Fibroblast of lung (primary cell): ENCODE measurements around the gene IL17RD. TPM values are rescaled to one million over a fixed set of nuclear protein-coding genes. Genes with fewer than 3 reads are reported as not detected.

ENCODE experiments used
- DNase-seq, 2 donors: peaks; one replicate each; pipeline versions ENCODE4 v3.0.0 to v3.0.0-alpha.2; 2010; ENCODE audit warnings: low read depth in 2 of 2
- H2AFZ ChIP-seq: 2 replicates; pipeline ENCODE4 v1.5.1; 2012; ENCODE audit warnings: low read length, control low read depth, inconsistent platforms
- H3K27ac ChIP-seq: 2 replicates; pipeline ENCODE4 v1.5.1; 2011; ENCODE audit warnings: low read length, control low read depth; ENCODE audit not compliant: insufficient read depth
- H3K27me3 ChIP-seq: 2 replicates; pipeline ENCODE4 v1.5.1; 2011; ENCODE audit warnings: mild to moderate bottlenecking, low read length; ENCODE audit not compliant: control insufficient read depth, insufficient read depth
- H3K36me3 ChIP-seq: 2 replicates; pipeline ENCODE4 v1.5.1; 2011; ENCODE audit warnings: low read length; ENCODE audit not compliant: control insufficient read depth, insufficient read depth
- H3K4me1 ChIP-seq: 2 replicates; pipeline ENCODE4 v1.5.1; 2011; ENCODE audit warnings: low read length; ENCODE audit not compliant: control insufficient read depth, insufficient read depth; ENCODE audit errors: extremely low read depth
- H3K4me2 ChIP-seq: 2 replicates; pipeline ENCODE4 v1.5.1; 2011; ENCODE audit warnings: low read length, control low read depth; ENCODE audit not compliant: insufficient read depth; ENCODE audit errors: extremely low read depth
- H3K4me3 ChIP-seq, 4 experiments: fragments of 200-600 bp in 1 of 4; sonication (generic) in 1 of 4; replicated peaks in 1 of 4; 2 replicates each; pipeline ENCODE4 v1.5.1; 2011 to 2016; ENCODE audit warnings: low read length in 4 of 4, low read depth in 3 of 4, mild to moderate bottlenecking in 3 of 4, control low read depth in 2 of 4, inconsistent platforms in 1 of 4, mixed read lengths in 1 of 4; ENCODE audit not compliant: insufficient read depth in 1 of 4; ENCODE audit errors: control extremely low read depth in 1 of 4
- H3K79me2 ChIP-seq: 2 replicates; pipeline ENCODE4 v1.5.1; 2012; ENCODE audit warnings: mild to moderate bottlenecking, low read length, inconsistent platforms; ENCODE audit not compliant: control insufficient read depth, insufficient read depth
- H3K9ac ChIP-seq: 2 replicates; pipeline ENCODE4 v1.5.1; 2011; ENCODE audit warnings: mild to moderate bottlenecking, low read length, control low read depth; ENCODE audit not compliant: insufficient read depth
- H3K9me3 ChIP-seq: 2 replicates; pipeline ENCODE4 v1.5.1; 2012; ENCODE audit warnings: low read depth, low read length; ENCODE audit not compliant: control insufficient read depth, insufficient read depth
- H4K20me1 ChIP-seq: 2 replicates; pipeline ENCODE4 v1.5.1; 2011; ENCODE audit warnings: low read length; ENCODE audit not compliant: control insufficient read depth, insufficient read depth; ENCODE audit errors: extremely low read depth
- CTCF ChIP-seq, 2 donors: IDR thresholded peaks in 1 of 2; conservative IDR thresholded peaks in 1 of 2; 1 replicate in 1 of 2; 2 replicates in 1 of 2; pipeline ENCODE4 v1.5.1; 2011 to 2012; ENCODE audit warnings: low read length in 2 of 2, control low read depth in 1 of 2, inconsistent platforms in 1 of 2, low read depth in 1 of 2, mild to moderate bottlenecking in 1 of 2
- EZH2 ChIP-seq: IDR thresholded peaks from 2 replicates; pipeline ENCODE4 v1.5.1; 2012; ENCODE audit warnings: low read length, control low read depth, mild to moderate bottlenecking; ENCODE audit errors: missing control alignments
- polyA plus RNA-seq, 2 donors: library from polyadenylated mRNA; depleted of rRNA in 1 of 2; stranded (reverse) in 1 of 2; unstranded in 1 of 2; fragments of >200 nt; gene quantifications; 2 replicates each; pipeline ENCODE4 v1.2.1, GENCODE V29; 2011 to 2012; ENCODE audit warnings: missing spikeins in 1 of 2
- total RNA-seq: library from RNA; depleted of rRNA; stranded (reverse); fragments of >200 nt; gene quantifications from 2 replicates; pipeline ENCODE4 v1.2.1, GENCODE V29; 2014

The IL17RD gene
- total and polyA plus RNA-seq, 2 donors (not counting 1 experiment from before 2014, with no cell fraction given) = 0.60 to 1.8 TPM

DNA sequence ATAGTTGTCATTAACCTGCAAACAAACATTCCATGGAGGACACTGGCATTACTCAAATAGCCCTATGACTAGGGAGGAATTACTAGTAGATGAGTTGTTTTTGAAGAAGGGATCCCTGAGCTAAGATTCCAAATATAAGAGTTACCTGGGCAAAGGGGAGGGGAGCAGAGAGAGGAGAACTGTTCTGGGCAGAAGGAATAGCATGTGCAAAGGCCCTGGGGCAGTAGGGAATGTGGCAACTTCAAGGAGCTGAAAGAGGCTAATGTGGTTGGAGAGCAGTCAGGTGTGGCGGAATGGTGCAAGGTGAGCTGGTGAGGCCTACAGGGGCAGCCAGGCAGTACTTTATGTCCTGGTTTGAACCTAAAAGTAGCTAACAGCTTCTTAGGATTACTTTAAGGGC, 5.8 kb upstream of the IL17RD start:
- Histone ChIP-seq H2AFZ (no peak overlapping the region), H4K20me1 (no peaks in the 10 kb centered on the region), H3K79me2 (no peaks in the 10 kb centered on the region), H3K9me3 (no peaks in the 10 kb centered on the region), H3K4me1 (no peaks in the 10 kb centered on the region), H3K4me3 (no peak overlapping the region), H3K27me3 (peaks cover 20% of the 10 kb centered on the region), H3K9ac (no peak overlapping the region), H3K27ac (no peak overlapping the region), H3K36me3 (no peaks in the 10 kb centered on the region), H3K4me2 (no peak overlapping the region)
- TF ChIP-seq EZH2 (no peak), CTCF (conservative IDR thresholded peaks at IDR 0.05 in 1 of 2, IDR thresholded peaks at IDR 0.05 in 1 of 2; ENCODE audit: low read depth in 1 of 2, low read length in 2 of 2) (no peak)
- DNase-seq = no peak

DNA sequence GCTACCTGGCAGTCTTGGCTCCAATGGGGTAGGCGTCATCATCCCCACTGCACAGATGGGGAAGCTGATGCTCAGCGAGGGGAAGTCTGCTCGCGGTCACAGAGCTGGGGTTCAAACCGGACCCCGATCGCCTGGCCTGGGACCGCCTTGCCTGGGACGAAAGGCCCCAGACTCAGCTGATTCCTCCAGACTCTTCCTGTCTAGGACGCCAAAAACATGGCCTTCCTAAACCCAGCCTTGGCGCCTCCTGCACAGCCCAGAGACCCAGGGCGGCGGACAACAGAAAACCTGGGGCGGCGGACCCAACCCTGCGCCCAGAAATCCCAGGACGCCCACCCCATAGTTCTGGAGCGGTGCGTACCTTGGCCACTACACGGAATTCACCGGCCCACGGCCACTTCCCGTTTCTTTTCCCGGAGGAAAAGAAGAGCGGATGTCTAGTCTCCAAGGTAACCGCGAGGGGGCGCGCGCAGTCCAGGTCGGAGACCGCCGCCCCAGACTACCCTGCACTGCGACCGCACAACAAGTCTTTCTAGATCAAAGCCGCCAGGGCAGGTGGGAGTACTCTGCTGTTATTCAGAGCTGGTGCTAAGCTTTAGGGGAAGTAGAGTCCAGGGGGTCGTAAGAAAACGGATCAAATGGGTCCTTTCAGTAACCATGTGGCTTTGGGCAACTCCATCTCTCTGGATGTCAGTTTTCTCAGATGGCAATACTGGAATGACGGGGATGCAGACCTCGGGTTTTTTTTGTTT, 4.9 kb upstream of the IL17RD start:
- no peak overlapping the region for H3K27ac ChIP-seq
- H3K79me2 ChIP-seq = no peaks in the 10 kb centered on the region
- H2AFZ ChIP-seq = peak overlapping the region; percentile 80
- DNase-seq = peak; percentile 53 to 65
- peak overlapping the region; percentile 55 for H3K4me2 ChIP-seq
- H4K20me1 ChIP-seq = no peaks in the 10 kb centered on the region
- no peak overlapping the region for H3K9ac ChIP-seq
- H3K36me3 ChIP-seq = no peaks in the 10 kb centered on the region
- H3K4me1 ChIP-seq = no peaks in the 10 kb centered on the region
- peaks cover 20% of the 10 kb centered on the region for H3K27me3 ChIP-seq
- no peaks in the 10 kb centered on the region for H3K9me3 ChIP-seq
- peak overlapping the region; percentile 46 to 56 (median 52) for H3K4me3 ChIP-seq
- TF ChIP-seq CTCF (conservative IDR thresholded peaks at IDR 0.05 in 1 of 2, IDR thresholded peaks at IDR 0.05 in 1 of 2; ENCODE audit: low read depth in 1 of 2, low read length in 2 of 2) (peak; percentile 67 to 85), EZH2 (no peak)

DNA sequence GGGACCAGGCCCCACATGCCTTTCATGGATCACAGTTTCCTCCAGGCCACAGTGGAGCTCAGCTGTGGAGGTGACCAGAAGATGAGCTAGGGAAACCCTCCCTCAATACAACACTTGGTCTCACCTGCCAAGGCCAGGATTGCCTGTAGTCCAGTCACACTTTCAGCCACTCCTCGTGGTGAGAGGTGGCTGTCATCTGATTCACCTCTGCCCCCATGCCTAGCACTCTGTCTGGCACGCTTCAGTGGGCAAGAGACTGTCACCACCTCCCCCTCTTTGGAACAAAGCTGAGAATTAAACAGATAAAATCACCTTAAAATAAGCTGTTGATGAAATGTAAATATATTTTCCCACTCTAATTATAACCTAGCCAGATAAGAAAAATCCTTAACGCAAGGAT, 4.0 kb upstream of the IL17RD start:
- no peak overlapping the region for H3K9ac ChIP-seq
- no peaks in the 10 kb centered on the region for H3K79me2 ChIP-seq
- no peaks in the 10 kb centered on the region for H3K9me3 ChIP-seq
- H3K4me1 ChIP-seq = peaks cover 2% of the 10 kb centered on the region
- no peaks in the 10 kb centered on the region for H3K36me3 ChIP-seq
- TF ChIP-seq CTCF (conservative IDR thresholded peaks at IDR 0.05 in 1 of 2, IDR thresholded peaks at IDR 0.05 in 1 of 2; ENCODE audit: low read depth in 1 of 2, low read length in 2 of 2) = no peak
- no peak for TF ChIP-seq EZH2
- H3K27me3 ChIP-seq = peaks cover 20% of the 10 kb centered on the region
- no peak overlapping the region for H3K4me3 ChIP-seq
- no peak overlapping the region for H3K27ac ChIP-seq
- no peak overlapping the region for H2AFZ ChIP-seq
- no peak for DNase-seq
- no peaks in the 10 kb centered on the region for H4K20me1 ChIP-seq
- no peak overlapping the region for H3K4me2 ChIP-seq
